Heart left ventricle (tissue), 13 donors: Measurements from ENCODE around the gene LRG1.

Experiments
- POLR2A ChIP-seq, 2 donors: fragments of 450-650 bp; IDR thresholded peaks; one replicate each; pipeline ENCODE4 v1.6.1; 2017; ENCODE audit warnings: antibody characterized with exemption in 2 of 2, mild to moderate bottlenecking in 2 of 2, moderate library complexity in 2 of 2
- TF ChIP-seq, protein P1 (sequence below), 12 donors: fragments of 200-600 bp; sonication (generic) in 4 of 12; IDR thresholded peaks; one replicate each; pipeline versions ENCODE4 v1.5.0 to v1.8.0; 2018 to 2022; ENCODE audit warnings: antibody characterized with exemption in 12 of 12, mild to moderate bottlenecking in 5 of 12
- donor health status: ischemic (EF 13 %, LVEDD 7.1; RV severe dilation, severe dysfunction).
- donor health status: DM: no; HTN: yes; CAD: no.
- donor health status: DM: no; HTN: no; CAD: no.
- donor health status: ischemic (EF 25% LVEDD 6.9; RV normal size, moderate dysfunction).
- donor health status: ischemic (EF 25% LVEDD 5.7; RV mildly dilated, moderate dysfunction).
- donor health status: ischemic (EF 35%, LVEDD 5.7; RV mildly dilated, moderate dysfunction).
- donor health status: nonischemic (EF 11% LVEDD 7.7; RV severe dilation, severe dysfunction).
- donor health status: DM: yes; HTN: yes; CAD: no.
- donor health status: PGD.
- donor health status: ischemic (EF 29% LVEDD 5.4; RV normal size, mild dysfunction).
- donor health status: nonischemic (EF 23%, LVEDD 6.1; RV moderate dilation, normal function).

- TF ChIP-seq, protein P1, sequence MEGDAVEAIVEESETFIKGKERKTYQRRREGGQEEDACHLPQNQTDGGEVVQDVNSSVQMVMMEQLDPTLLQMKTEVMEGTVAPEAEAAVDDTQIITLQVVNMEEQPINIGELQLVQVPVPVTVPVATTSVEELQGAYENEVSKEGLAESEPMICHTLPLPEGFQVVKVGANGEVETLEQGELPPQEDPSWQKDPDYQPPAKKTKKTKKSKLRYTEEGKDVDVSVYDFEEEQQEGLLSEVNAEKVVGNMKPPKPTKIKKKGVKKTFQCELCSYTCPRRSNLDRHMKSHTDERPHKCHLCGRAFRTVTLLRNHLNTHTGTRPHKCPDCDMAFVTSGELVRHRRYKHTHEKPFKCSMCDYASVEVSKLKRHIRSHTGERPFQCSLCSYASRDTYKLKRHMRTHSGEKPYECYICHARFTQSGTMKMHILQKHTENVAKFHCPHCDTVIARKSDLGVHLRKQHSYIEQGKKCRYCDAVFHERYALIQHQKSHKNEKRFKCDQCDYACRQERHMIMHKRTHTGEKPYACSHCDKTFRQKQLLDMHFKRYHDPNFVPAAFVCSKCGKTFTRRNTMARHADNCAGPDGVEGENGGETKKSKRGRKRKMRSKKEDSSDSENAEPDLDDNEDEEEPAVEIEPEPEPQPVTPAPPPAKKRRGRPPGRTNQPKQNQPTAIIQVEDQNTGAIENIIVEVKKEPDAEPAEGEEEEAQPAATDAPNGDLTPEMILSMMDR (IDR thresholded peaks at IDR 0.05) = no peak
- TF ChIP-seq POLR2A (IDR thresholded peaks at IDR 0.05) = no peak
Measured at GRCh38 chr19:4498694-4499093, 41.1 kb downstream of the LRG1 start.
